HG03135 (cell line): ENCODE results near the gene CDCP1.

Experiments used
- ATAC-seq: cut with Tn5 transposase; IDR thresholded peaks from one replicate; pipeline ENCODE4 v1.9.1; 2021; ENCODE audit warnings: mild to moderate bottlenecking, moderate library complexity; ENCODE audit not compliant: unreplicated experiment

CDCP1 gene

DNA sequence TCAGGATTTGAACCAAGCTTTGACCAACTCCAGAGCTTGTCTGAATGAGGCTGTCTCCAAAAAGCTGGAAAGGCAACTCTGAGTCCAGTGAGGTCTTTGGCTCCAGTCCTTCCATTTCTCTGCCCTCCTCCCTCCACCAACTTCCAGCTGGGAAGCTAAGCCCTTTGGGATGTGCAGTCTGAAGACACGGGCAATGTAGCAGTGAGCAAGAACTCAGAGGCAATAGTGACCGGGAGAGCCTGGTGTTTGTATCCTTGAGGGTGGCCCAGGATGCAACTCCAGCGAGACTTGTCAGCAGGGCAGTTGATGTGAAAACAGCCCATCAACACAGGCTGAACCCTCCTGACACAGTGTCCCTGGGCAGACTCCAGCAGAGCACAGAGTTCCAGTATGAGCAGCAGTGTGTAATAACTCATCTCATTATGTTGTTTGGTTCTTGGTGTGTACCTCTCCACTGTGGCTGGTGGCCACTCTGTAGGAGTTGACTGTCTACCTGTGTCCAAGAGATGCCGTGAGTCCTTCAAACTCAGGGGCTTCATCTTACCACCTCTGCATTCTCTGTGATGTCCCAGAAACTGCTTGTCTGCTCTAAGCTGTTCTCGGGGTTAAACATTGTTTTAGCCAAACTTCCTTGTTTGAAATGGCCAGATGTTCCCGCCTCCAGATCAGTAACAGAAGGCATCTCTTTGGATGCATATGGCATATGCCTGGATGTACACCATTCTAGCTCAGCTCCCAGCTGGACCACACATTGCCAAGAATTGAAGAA is 6.6 kb downstream of the CDCP1 start:
- ATAC-seq: no peak

DNA sequence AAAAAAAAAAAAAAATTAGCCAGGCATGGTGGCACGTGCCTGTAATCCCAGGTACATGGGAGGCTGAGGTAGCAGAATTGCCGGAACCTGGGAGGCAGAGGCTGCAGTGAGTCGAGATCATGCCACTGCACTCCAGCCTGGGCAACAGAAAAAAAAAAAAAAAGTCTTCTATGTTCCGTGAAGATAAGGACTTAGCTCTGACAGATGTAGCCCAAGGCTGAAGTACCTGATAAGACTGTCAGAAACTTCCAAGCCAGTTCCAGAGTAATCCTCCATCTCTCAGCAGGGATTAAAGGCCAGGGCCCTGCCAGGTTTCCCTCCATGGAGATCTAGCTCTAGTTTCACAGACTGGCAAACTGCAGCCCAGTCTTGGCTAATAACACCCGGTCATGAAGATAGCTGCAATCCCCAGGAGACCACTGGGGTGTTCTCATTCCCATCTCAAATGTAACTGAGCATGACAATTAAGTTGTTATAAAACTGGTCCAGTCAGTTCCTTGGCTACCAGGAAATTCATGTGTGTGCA is 8.5 kb downstream of the CDCP1 start:
- ATAC-seq: no peak

DNA sequence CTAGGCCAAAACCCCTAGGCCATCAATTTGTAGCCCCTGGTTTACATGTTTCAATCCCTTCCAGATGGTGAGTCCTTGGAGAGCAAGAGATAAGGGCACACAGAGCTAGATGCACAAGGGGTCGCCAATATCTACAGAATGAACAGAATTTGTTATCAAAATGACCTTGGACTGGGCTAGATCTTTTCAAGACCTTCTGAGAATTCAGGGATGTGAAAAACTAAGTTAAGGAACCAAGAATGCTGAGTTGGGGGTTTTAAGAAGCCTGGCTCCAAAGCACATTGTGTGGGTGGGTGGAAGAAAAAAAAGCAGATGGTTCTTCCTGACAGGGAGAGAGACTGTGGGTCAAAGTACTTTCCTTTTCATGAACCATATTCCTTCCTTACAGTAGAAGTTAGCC is 10.2 kb downstream of the CDCP1 start:
- ATAC-seq: no peak

DNA sequence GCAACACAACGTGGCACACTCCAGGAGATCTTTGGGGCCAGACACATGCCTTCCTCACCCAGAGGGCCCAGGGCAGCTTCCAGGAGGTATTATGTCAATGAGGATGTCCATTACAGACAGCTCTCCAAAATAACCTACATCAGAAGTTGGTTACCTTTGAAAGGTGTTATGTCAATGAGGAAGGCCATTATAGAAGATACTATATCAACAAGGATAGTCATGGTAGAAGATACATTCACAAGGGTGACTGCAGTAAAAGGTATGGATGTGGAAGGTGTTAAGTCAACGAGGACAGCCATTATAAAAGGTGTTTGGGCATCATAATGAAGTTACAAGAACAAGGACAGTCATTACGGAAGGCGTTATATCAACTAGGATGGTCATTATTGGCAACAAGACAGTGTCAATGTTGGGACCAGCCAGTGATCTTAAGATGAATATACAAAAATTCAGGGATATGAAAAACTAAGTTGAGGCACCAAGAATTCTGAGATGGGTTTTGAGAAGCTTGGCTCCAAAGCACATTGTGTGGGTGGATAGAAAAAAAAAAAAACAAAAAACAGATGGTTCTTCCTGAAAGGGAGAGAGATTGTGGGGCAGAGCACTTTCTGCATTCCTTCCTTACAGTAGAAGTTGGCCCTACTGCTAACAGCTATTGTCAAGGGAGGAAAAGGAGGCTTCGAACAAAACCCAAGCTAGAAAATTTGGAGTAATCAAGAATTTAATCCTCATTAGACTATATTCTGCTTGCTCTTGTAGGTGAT is 11.2 kb downstream of the CDCP1 start:
- no peak for ATAC-seq

DNA sequence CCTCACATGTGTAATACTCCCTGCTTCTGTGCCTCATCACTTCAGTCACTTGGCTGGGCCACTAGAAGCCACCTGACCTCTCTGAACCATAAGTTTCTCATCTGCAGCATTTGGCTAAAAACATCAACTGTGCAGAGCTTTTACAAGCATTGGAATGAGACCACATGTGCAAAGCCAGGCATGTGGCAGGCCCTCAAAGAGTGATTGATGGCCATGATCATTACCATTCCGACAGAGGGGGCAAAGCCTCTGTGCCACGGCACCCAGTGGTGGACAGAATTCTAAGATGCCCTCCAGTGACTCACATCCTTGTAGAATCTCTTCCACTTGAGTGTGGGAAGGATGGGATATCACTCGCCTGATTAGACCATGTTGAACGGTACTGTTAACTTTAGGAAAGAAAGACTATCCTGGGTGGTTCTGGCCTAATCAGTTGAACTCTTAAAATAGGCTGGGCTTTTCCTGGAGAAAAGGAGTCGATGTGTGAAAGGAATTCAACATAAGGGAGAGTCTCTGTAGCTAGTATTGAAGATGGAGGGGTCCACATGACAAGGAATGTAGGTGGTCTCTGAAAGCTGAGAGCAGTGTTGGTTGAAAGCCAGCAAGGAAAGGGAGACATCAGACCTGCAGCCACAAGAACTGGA is 13.5 kb downstream of the CDCP1 start:
- ATAC-seq: no peak

DNA sequence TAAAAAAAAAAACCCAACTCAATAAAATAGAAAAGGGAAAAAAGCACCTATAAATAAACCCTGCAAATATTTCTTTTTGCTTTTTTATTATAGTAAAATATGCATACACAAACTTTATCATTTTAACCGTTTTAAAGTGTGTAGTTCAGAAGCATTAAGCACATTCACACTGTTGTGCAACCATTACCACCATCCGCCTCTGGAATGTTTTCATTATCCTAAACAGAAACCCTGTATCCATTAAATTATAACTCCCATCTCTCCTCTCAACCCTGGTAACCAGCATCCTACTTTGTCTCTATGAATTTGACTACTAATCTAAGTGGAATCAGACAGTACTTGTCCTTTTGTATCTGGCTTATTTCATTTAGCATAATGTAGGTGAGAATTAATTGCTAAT is 15.0 kb downstream of the CDCP1 start:
- ATAC-seq: no peak

DNA sequence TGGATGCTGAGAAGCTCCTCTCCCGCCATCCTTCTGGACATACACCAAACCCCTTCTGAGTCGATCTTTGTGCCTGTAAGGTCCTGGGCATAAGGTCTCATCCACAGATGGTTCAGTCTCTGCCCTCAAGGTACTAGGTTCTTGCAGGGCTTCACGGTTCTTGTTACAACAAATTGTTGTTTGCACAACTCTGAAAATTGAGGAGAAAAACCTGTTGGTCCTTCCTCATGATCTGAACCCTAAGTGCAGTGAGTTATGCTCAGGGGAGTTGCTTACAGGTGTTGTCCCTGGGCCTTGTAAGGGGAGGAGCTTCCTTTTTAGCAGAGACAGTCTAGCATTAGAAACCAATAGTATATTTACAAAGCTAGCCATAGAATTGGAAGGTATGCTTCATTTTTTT is 15.7 kb downstream of the CDCP1 start:
- ATAC-seq: no peak

DNA sequence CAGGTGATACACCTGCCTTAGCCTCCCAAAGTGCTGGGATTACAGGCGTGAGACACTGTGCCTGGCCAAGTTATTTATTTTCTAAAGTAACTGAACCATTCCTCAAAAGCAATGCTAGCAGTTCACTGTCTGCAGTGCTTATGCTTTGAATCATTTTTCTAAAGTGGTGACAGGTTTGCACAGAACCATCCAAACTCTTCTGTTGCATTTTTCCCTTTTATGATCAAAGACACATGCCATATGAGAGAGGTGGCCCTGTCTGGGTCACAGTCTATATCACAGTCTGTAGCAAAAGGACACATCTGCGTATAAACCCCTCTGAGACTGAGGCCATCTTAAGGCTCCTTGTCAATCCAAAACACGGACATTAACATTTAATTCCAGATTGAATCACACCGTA is 17.2 kb downstream of the CDCP1 start:
- no peak for ATAC-seq

DNA sequence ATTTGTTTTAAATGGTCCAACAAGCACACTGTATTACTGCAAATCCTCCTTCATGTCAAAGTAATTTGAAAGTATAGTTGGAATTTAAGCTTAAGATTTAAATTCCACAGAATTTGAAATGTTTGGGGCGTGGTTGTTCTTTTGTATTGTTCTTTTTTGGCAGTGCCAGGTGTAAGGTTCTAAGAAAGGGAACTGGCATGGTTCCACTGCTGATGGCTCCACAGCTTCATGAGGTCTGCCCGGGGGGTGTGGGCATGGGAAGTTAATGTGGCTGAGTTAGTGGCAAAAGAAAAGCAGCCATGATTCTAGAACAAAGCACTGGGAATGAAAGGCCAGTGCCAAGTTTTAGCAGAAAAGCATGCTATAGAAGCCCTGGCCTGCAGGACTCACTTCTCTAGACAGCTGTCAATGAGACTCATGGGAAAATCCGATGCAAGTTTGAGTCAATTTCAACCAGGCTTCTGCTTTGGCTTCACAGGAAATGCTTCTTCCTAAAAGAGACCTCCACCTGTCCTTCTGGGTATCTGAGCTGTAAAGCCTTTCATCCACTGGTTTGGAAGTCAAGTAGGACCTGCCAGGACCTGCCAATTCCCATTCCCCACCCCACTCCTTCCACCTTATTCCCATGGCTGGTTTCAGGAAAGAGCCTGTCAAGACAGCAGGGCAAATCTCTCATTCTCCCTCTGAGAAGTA is 18.9 kb downstream of the CDCP1 start:
- ATAC-seq: no peak

DNA sequence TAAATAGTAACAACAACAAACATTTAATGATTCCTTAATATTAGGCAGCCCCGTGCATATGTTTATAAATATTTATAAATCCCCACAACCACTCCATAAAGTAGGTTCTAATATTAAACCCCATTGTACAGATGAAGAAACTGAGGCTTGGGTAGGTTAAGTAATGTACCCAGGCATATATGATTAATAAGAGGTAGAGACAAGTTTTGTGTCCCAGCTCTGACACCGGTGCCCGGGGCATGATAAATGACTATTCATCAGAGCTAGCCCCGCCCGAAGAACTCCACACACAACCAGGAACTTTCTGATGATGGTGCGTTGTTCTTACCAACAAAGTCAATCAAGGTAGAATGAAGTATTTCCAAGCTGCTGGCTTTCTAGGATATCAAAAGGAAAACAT is 19.4 kb downstream of the CDCP1 start:
- ATAC-seq: no peak

DNA sequence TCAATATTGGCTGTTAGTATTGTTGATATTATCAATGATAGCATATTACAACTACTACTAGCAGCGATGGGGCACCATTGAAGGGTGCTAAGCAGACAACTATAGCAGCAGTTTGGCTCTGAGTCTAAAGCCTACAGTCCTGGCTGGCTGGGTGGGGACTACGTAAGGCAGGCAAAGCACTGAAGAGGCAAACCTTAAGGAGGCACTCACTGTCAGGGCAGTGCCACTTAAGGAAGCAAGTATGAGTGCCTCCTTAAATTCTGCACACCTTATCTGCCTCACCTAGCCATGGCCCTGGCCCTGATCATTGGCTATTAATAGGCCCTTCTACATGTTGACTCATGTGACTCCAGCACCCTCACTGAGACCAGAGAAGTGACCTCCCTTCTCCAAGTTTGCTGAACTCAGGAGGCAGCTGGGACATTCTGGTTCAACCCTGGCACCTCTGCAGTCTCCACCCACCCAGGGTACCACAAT is 20.6 kb downstream of the CDCP1 start:
- no peak for ATAC-seq

DNA sequence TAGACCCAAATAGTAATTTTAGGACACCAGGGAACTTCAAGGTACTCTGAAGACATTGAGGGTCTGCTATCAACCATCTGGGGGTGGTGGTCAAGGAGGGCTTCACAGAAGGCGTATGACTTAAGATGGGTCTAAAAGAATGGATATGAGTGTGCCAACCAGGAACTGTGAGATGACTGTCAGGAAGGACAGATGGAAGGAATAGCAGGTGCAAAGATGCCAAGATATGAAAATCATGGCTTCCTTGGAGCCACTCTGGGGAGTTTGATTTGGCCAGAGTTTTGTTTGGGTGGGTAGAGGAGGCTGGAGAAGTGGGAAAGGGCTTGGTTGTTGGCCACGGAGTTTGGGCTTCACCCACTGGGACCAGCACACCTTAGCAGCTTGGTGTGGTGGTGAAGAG is 21.2 kb downstream of the CDCP1 start:
- no peak for ATAC-seq

DNA sequence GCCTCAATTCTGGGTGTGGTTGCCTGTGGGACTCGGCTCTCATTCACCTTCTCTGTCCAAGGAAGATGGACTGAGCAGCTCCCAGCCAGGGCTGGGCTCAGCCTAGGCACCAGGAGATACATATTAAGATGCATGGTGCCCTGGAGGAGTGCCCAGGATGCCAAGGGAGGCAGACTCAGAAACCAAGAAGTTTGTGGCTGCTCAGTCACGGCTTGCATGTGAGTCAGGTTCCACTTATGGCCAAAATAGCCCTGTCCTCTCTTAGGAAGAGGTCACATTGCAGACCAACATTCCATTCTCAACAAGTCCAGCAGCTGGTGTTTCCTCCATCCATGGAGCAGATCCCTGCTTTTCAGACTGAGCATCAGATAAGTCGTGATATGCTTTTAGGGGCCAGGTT is 21.8 kb downstream of the CDCP1 start:
- ATAC-seq: no peak

DNA sequence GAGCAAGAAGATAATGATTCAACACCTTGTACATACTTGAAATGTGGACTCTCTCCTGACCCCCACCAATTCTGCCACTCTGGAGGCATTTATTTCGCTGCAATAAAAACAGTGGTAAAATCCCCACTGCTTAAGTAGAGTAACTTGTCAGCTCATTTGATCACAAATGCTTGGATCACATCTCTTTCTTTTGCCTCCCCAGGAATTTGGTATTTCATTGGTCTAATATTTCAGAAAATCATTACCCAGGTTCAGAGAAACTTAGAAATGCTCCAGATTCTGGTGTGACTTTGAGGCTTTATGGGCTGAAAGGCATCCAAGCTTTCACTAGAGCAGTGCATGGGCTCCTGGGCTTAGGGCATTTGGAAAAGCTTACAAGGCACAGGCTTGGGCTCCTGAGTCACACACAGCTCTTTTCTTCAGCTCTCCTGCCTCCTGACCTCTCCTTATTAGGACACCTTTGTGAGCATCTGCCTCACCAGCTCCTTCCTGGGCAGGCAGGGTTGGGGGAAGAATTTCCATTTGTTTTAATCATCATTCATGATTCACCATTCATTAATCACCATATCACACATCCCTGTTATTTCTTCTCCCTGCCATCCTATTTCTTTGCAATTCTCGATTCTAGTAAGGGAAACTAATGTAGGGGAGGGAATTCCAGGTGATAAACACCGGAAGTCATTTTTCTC is 22.5 kb downstream of the CDCP1 start:
- no peak for ATAC-seq

DNA sequence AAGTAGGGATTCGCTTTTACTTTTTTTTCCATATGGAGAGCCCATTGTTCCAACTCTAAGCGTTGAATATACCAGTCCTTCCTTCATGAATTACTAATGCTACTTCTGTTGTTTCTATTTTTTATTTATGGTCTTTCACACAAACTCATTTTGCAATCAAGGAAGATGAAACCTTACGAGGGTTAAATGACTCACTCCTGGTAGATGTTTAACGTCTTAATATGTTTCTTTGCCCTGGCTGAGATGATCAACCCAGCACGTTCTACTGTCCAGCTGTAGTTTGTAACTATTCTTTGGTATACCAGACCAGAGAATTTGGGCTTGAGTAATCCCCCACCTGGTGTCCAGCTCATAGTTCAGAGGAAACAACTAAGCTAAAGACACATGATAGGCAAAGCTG is 23.1 kb downstream of the CDCP1 start:
- peak; percentile 75 for ATAC-seq

DNA sequence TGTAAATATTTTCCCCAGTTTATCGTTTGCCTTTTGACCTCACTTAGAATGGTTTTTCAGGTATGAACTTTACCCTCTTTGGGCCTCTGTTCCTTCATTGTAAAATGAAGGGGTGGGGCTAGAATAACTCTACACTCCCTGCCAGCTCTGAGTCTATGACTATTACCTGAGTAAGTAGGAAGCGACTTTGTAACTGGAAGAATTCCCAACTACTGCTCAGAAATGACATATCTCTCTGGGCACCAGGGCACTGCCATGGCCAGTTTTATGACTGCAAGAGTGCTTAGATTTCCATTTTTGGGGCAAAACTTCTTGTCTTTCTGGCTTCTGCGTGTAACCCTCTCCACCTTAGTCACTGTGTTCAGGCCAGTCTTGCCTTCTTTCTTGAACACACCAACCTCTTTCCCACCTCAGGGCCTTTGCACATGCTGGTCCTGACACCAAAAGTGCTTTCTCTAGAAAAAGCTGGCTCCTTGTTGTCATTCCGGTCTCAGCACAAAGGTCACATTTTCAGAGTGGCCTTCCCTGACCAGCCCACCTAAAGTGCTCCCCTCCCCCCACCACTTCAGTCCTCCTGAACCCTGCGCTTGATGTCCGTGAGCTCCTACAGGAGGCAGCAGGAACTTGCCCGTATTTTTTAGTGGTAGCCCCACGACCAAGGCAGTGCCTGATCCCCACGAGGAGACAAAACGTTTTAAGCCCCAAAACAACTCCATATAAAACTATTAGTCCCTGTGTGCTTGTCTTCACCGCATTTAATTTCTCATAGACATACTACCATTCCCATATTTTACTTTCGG is 25.6 kb downstream of the CDCP1 start:
- ATAC-seq: no peak

DNA sequence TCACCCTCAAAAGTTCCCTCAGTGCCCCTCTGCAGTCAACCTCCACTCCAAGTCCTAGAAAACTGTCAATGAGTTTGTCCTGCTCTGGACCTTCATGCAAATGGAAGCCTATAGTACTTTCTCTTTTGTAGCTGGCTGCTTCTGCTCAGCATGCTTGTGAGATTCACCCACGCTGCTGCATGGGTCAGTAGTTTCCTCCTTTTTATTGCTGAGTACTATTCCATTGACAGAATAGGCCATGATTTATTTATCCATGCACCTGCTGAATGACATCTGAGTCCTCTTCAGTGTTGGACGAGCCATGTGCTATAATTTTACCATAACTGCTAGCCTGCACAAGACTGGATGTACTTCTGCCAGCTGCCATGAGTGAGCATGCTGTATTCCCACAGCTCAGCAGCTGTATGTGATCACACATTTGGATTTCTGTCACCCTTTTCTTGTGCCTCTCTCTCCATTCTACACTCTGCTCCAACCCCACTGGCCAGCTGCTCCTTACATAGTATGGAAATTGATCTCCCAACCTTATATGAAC is 26.3 kb downstream of the CDCP1 start:
- no peak for ATAC-seq

DNA sequence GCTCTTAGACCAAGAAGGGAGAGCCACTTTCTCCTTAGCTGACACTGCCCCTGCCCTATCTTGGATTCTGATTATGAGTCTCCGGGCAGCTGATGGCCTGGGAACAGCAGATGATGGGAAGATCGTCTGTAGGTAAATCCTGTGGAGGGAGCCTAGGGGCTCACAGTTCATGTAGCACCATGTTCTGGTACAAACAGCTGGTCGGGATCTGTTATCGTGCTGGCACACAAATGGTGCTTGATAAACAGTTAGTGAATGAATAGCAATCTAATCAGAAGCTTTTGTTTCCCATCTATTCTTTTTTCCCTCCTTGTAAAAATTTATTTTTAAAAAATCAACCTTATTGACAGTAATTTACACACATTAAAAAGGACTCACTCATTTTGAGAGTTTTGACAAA is 26.8 kb downstream of the CDCP1 start:
- ATAC-seq: no peak

DNA sequence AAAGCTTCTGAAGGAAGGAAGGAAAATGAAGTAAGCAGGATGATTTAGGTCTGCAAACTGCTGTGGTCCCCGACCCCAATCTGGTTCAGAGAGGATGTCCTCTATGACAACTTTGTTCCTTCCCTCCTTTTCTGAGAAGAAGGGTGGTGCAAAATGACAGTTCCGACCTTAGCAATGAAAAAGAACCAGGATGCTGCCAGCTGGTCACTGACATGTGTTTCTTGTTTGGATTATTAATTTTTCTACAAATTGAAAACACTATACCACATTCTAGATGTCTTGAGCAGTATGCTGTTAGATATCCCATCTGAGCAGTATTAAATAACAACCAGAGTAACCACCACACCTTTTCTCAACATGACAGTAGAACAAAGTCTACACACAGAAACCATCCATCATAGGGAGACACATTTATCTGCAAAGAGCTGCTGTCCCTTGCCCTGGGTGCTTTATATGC is 27.5 kb downstream of the CDCP1 start:
- ATAC-seq: no peak
